GM12878 (cell line): ENCODE measurements around the gene YAE1. TPM values are rescaled to one million over a fixed set of nuclear protein-coding genes. Genes with fewer than 3 reads are reported as not detected.

Source experiments
- ATAC-seq: fragments of 200-7000 bp; cut with Tn5 transposase; 3 replicates; pipeline ENCODE4 v1.9.1; 2020; ENCODE audit warnings: mild to moderate bottlenecking, moderate library complexity
- BruUV-seq: library from RNA; stranded (reverse); fragments of 400-500 nt; replicated peaks from 2 replicates; lab custom pipeline; 2021; lab: Mats Ljungman, UMichigan
- CTCF ChIA-PET: fragments of 300-600 bp; sonication (Branson Sonifier 250); formaldehyde crosslinking; extraction: SDS; loops from one replicate; lab custom pipeline; 2021; ENCODE audit warnings: inconsistent platforms; lab: Yijun Ruan, JAX
- POLR2A ChIA-PET: fragments of 350-600 bp; formaldehyde crosslinking; extraction: SDS; loops from one replicate; lab custom pipeline; 2021; ENCODE audit warnings: inconsistent platforms; lab: Charles Lee
- RAD21 ChIA-PET: fragments of 300-600 bp; sonication (Branson Sonifier 250); formaldehyde crosslinking; loops from one replicate; lab custom pipeline; 2023; ENCODE audit warnings: antibody characterized with exemption; ENCODE audit not compliant: unreplicated experiment; lab: Charles Lee
- SMC1A ChIA-PET: fragments of 300-600 bp; sonication (Branson Sonifier 250); formaldehyde crosslinking; loops from one replicate; lab custom pipeline; 2023; ENCODE audit not compliant: unreplicated experiment, uncharacterized antibody; lab: Charles Lee
- DNase-seq: peaks from one replicate; pipeline ENCODE4 v3.0.0-alpha.2; 2011; ENCODE audit warnings: low read depth, low spot score
- FAIRE-seq: peaks from 3 replicates; lab custom pipeline; 2011; peaks lifted over from hg19 to GRCh38; lab: Jason Lieb, UNC
- H2AFZ ChIP-seq: 2 replicates; pipeline ENCODE4 v1.6.0; 2011; ENCODE audit warnings: low read depth, low read length, control low read depth; ENCODE audit not compliant: control insufficient read depth
- H3K27ac ChIP-seq: 2 replicates; pipeline ENCODE4 v1.5.1; 2011; ENCODE audit warnings: control low read depth; ENCODE audit not compliant: control insufficient read depth, insufficient read depth
- H3K27me3 ChIP-seq, 2 experiments: replicated peaks in 1 of 2; 2 replicates each; pipeline versions ENCODE4 v1.6.0 to v1.6.1; 2011; ENCODE audit warnings: low read length in 1 of 2; ENCODE audit not compliant: control insufficient read depth in 2 of 2, insufficient read depth in 2 of 2
- H3K36me3 ChIP-seq, 2 experiments: 2 replicates each; pipeline ENCODE4 v1.5.1; 2011; ENCODE audit warnings: low read length in 1 of 2; ENCODE audit not compliant: control insufficient read depth in 2 of 2, insufficient read depth in 2 of 2
- H3K4me1 ChIP-seq: 2 replicates; pipeline ENCODE4 v1.6.1; 2011; ENCODE audit warnings: mild to moderate bottlenecking, low read length, moderate library complexity, mixed read lengths; ENCODE audit not compliant: control insufficient read depth, insufficient read depth
- H3K4me2 ChIP-seq: 2 replicates; pipeline ENCODE4 v1.6.0; 2011; ENCODE audit warnings: control low read depth; ENCODE audit not compliant: control insufficient read depth, insufficient read depth
- H3K4me3 ChIP-seq: fragments of 200-600 bp; sonication (generic); 2 replicates; pipeline ENCODE4 v1.5.1; 2016
- H3K79me2 ChIP-seq: 2 replicates; pipeline ENCODE4 v1.6.0; 2011; ENCODE audit warnings: low read length; ENCODE audit not compliant: control insufficient read depth, insufficient read depth
- H3K9ac ChIP-seq: 2 replicates; pipeline ENCODE4 v1.8.0; 2011; ENCODE audit warnings: low read length, control low read depth, mixed read lengths; ENCODE audit not compliant: control insufficient read depth, insufficient read depth
- H3K9me3 ChIP-seq: replicated peaks from 3 replicates; pipeline ENCODE4 v1.5.1; 2011; ENCODE audit warnings: mild to moderate bottlenecking, low read length; ENCODE audit not compliant: control insufficient read depth, insufficient read depth
- H4K20me1 ChIP-seq: 2 replicates; pipeline ENCODE4 v1.6.0; 2011; ENCODE audit not compliant: control insufficient read depth, insufficient read depth
- FOXM1 ChIP-seq: IDR thresholded peaks from 2 replicates; pipeline ENCODE4 v1.6.1; 2012; ENCODE audit warnings: low read depth, mild to moderate bottlenecking, inconsistent platforms, low read length, moderate library complexity
- HDAC6 ChIP-seq: fragments of 200-600 bp; sonication (generic); IDR thresholded peaks from one replicate; pipeline ENCODE4 v1.8.0; 2017; ENCODE audit warnings: antibody characterized with exemption; ENCODE audit not compliant: unreplicated experiment
- KLF5 ChIP-seq: fragments of 450-650 bp; IDR thresholded peaks from 2 replicates; pipeline ENCODE4 v1.6.1; 2014; ENCODE audit warnings: mild to moderate bottlenecking; ENCODE audit not compliant: partially characterized antibody
- RBBP5 ChIP-seq: fragments of 200-600 bp; sonication (generic); conservative IDR thresholded peaks from 2 replicates; pipeline ENCODE4 v1.6.1; 2016
- RUNX3 ChIP-seq: IDR thresholded peaks from 2 replicates; pipeline ENCODE4 v1.6.1; 2012; ENCODE audit warnings: low read length, inconsistent platforms
- SPI1 ChIP-seq: IDR thresholded peaks from 2 replicates; pipeline ENCODE4 v1.6.1; 2011; ENCODE audit warnings: low read depth, mild to moderate bottlenecking, low read length, moderate library complexity, borderline replicate concordance; ENCODE audit not compliant: insufficient read depth
- ZNF274 ChIP-seq: IDR thresholded peaks from one replicate; pipeline ENCODE4 v1.8.0; 2011; ENCODE audit not compliant: insufficient read length, insufficient read depth
- WGBS: methylation state at CpG from one replicate; pipeline ENCODE4 v1.1.6; 2016; ENCODE audit warnings: low lambda C conversion rate; ENCODE audit not compliant: insufficient replicate concordance, insufficient coverage; ENCODE audit errors: missing lambda C conversion rate; 5-methylcytosine and 5-hydroxymethylcytosine counted together
- in situ Hi-C: fragments of 300-500 bp; cut with MboI; formaldehyde crosslinking; loops from 9 replicates; pipeline ENCODE4 v1.14.3; 2018; ENCODE audit warnings: mixed read lengths
- intact Hi-C: fragments of 100-400 bp; cut with micrococcal nuclease; formaldehyde crosslinking; loops from one replicate; pipeline ENCODE4 v1.14.2; 2022; ENCODE audit not compliant: unreplicated experiment
- polyA plus RNA-seq, 11 experiments: library from polyadenylated mRNA; depleted of rRNA in 4 of 11; unstranded in 6 of 11; stranded (reverse) in 5 of 11; fragments of >200 nt; fragmentation: Nextera tagmentation in 4 of 11; fragmentation: Illumina TruSeq in 1 of 11; extraction: Ambion mirVana in 4 of 11; extraction: Trizol in 1 of 11; gene quantifications; 1 replicate in 1 of 11; 2 replicates in 10 of 11; pipeline versions ENCODE4 v1.2.1 to v1.2.3, GENCODE V29; 2011 to 2016; ENCODE audit warnings: inconsistent platforms in 2 of 11, missing spikeins in 2 of 11, low read depth in 1 of 11
- total RNA-seq, 4 experiments: library from RNA; depleted of rRNA in 3 of 4; stranded (reverse); fragments of >200 nt in 3 of 4; fragmentation: Illumina TruSeq in 1 of 4; extraction: Trizol in 1 of 4; gene quantifications; 2 replicates each; pipeline versions ENCODE4 v1.2.1 to v1.2.3, GENCODE V29; 2013 to 2021
- TF ChIP-seq, protein P1 (sequence below): fragments of 450-650 bp; IDR thresholded peaks from 2 replicates; pipeline ENCODE4 v1.6.1; 2016; ENCODE audit warnings: mild to moderate bottlenecking
- TF ChIP-seq, protein P2 (sequence below): IDR thresholded peaks from 2 replicates; pipeline ENCODE4 v1.6.1; 2011; ENCODE audit warnings: mild to moderate bottlenecking, low read depth, low read length, moderate library complexity; ENCODE audit not compliant: insufficient replicate concordance
- TF ChIP-seq, protein P3 (sequence below): fragments of 450-650 bp; IDR thresholded peaks from 2 replicates; pipeline ENCODE4 v1.6.1; 2018; ENCODE audit warnings: mild to moderate bottlenecking, low read depth, moderate library complexity; ENCODE audit not compliant: partially characterized antibody
- TF ChIP-seq, protein P4 (sequence below): fragments of 450-650 bp; IDR thresholded peaks from 2 replicates; pipeline ENCODE4 v1.6.1; 2017; ENCODE audit warnings: mild to moderate bottlenecking, moderate library complexity

YAE1 gene
- total and polyA plus RNA-seq, 10 of the 15 experiments (the other 5 are each of a cell fraction or from before 2014, with no cell fraction given): 13.5 to 35.8 (median 22.9) TPM

DNA sequence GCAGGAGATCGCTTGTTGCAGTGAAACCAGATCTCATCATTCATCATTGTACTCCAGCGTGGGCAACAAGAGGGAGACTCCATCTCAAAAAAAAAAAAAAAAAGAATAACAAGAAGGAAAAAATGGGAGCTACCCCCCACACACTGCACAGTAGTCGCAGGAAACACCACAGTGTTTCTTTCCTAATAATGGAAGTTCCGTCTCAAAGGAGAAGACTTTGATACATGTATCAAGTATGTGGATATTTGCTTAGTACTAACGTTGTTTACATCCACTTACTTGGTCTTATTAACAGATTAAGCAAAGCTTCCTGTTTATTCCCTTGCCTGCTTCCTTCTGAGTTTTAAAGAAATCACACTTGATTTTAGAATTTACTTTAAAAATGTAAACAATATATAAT is 22.2 kb downstream of the YAE1 start (continued):
- TF ChIP-seq, protein P1, sequence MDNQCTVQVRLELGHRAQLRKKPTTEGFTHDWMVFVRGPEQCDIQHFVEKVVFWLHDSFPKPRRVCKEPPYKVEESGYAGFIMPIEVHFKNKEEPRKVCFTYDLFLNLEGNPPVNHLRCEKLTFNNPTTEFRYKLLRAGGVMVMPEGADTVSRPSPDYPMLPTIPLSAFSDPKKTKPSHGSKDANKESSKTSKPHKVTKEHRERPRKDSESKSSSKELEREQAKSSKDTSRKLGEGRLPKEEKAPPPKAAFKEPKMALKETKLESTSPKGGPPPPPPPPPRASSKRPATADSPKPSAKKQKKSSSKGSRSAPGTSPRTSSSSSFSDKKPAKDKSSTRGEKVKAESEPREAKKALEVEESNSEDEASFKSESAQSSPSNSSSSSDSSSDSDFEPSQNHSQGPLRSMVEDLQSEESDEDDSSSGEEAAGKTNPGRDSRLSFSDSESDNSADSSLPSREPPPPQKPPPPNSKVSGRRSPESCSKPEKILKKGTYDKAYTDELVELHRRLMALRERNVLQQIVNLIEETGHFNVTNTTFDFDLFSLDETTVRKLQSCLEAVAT: no peak
- TF ChIP-seq, protein P2, sequence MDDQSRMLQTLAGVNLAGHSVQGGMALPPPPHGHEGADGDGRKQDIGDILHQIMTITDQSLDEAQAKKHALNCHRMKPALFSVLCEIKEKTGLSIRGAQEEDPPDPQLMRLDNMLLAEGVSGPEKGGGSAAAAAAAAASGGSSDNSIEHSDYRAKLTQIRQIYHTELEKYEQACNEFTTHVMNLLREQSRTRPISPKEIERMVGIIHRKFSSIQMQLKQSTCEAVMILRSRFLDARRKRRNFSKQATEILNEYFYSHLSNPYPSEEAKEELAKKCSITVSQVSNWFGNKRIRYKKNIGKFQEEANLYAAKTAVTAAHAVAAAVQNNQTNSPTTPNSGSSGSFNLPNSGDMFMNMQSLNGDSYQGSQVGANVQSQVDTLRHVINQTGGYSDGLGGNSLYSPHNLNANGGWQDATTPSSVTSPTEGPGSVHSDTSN: no peak
- TF ChIP-seq RBBP5 (no peak), ZNF274 (no peak)

DNA sequence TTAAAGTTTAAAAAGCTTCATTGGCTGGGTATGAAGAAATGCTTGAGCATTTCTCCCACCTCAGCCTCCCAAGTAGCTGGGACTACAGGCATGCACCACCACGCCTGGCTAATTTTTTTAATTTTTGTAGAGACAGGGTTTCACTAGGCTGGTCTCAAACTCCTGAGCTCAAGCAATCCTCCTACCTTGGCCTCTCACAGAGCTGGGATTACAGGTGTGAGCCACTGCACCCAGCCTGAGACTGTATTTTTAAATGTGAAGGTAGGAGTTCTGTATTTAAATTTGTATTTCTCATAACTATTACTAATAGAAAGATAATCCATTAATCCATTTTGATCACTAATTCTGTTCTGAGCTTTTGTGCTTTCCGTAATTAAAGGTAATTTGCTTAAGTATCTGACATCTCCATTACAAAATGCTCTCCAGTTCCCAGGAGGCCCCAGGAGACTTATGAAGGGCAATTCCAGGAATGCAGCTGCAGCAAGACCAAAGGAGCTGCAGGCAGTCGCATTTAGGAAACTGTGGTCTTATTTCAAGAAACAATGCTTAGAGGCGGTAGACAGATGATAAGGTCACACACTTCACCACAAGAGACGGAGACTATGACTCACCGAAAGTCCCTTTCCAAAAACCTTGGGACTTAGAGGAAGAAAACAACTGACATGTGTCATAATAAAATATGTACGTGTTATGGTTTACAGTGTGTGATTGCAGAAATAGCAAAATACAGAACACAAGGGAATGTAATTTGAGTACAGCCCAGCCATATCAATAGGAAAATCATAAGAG is 23.3 kb downstream of the YAE1 start:
- H3K4me2 ChIP-seq: no peak overlapping the region
- H2AFZ ChIP-seq: no peak overlapping the region
- peak; percentile 94 for ATAC-seq
- H3K4me3 ChIP-seq: no peak overlapping the region
- H3K27ac ChIP-seq: no peak overlapping the region
- H4K20me1 ChIP-seq: no peaks in the 10 kb centered on the region
- ChIA-PET RAD21 (interaction anchor here (0.7 to 2.5 kb wide), 9 partner anchors 9 to 307 kb away, joined by 3 to 18 read pairs (median 5); no protein-coding TSS in a partner anchor), POLR2A (interaction anchor here (0.7 to 1.4 kb wide), 2 partner anchors 16 to 143 kb away, joined by 3 read pairs; no protein-coding TSS in a partner anchor), SMC1A (interaction anchor here (0.8 to 3.0 kb wide), 19 partner anchors 10 to 159 kb away, joined by 3 to 25 read pairs (median 5); no protein-coding TSS in a partner anchor), CTCF (interaction anchor here (1.1 to 2.8 kb wide), 7 partner anchors 9 to 159 kb away, joined by 3 to 22 read pairs (median 8); no protein-coding TSS in a partner anchor)
- no peaks in the 10 kb centered on the region for H3K79me2 ChIP-seq
- intact Hi-C loops (no loop called here), in situ Hi-C loops (no loop called here)
- BruUV-seq: no TSS peak
- WGBS: 18% methylated on average over 7 of the region's 7 CpGs
- peaks cover 5% of the 10 kb centered on the region; the same call in 1 of the 2 replicates for H3K4me1 ChIP-seq
- H3K27me3 ChIP-seq: no peaks in the 10 kb centered on the region
- peak; percentile 66 for FAIRE-seq
- H3K9ac ChIP-seq: no peak overlapping the region
- no peaks in the 10 kb centered on the region for H3K9me3 ChIP-seq
- H3K36me3 ChIP-seq: no peaks in the 10 kb centered on the region
- peak; percentile 45 for DNase-seq
- TF ChIP-seq KLF5 (no peak), FOXM1 (peak; percentile 82), RUNX3 (peak; percentile 99), SPI1 (no peak), HDAC6 (no peak)
- TF ChIP-seq, protein P3, sequence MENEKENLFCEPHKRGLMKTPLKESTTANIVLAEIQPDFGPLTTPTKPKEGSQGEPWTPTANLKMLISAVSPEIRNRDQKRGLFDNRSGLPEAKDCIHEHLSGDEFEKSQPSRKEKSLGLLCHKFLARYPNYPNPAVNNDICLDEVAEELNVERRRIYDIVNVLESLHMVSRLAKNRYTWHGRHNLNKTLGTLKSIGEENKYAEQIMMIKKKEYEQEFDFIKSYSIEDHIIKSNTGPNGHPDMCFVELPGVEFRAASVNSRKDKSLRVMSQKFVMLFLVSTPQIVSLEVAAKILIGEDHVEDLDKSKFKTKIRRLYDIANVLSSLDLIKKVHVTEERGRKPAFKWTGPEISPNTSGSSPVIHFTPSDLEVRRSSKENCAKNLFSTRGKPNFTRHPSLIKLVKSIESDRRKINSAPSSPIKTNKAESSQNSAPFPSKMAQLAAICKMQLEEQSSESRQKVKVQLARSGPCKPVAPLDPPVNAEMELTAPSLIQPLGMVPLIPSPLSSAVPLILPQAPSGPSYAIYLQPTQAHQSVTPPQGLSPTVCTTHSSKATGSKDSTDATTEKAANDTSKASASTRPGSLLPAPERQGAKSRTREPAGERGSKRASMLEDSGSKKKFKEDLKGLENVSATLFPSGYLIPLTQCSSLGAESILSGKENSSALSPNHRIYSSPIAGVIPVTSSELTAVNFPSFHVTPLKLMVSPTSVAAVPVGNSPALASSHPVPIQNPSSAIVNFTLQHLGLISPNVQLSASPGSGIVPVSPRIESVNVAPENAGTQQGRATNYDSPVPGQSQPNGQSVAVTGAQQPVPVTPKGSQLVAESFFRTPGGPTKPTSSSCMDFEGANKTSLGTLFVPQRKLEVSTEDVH: peak; percentile 51
- TF ChIP-seq, protein P4, sequence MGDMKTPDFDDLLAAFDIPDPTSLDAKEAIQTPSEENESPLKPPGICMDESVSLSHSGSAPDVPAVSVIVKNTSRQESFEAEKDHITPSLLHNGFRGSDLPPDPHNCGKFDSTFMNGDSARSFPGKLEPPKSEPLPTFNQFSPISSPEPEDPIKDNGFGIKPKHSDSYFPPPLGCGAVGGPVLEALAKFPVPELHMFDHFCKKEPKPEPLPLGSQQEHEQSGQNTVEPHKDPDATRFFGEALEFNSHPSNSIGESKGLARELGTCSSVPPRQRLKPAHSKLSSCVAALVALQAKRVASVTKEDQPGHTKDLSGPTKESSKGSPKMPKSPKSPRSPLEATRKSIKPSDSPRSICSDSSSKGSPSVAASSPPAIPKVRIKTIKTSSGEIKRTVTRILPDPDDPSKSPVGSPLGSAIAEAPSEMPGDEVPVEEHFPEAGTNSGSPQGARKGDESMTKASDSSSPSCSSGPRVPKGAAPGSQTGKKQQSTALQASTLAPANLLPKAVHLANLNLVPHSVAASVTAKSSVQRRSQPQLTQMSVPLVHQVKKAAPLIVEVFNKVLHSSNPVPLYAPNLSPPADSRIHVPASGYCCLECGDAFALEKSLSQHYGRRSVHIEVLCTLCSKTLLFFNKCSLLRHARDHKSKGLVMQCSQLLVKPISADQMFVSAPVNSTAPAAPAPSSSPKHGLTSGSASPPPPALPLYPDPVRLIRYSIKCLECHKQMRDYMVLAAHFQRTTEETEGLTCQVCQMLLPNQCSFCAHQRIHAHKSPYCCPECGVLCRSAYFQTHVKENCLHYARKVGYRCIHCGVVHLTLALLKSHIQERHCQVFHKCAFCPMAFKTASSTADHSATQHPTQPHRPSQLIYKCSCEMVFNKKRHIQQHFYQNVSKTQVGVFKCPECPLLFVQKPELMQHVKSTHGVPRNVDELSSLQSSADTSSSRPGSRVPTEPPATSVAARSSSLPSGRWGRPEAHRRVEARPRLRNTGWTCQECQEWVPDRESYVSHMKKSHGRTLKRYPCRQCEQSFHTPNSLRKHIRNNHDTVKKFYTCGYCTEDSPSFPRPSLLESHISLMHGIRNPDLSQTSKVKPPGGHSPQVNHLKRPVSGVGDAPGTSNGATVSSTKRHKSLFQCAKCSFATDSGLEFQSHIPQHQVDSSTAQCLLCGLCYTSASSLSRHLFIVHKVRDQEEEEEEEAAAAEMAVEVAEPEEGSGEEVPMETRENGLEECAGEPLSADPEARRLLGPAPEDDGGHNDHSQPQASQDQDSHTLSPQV: no peak
